ENCODE data around the gene SLC26A6.

The SLC26A6 gene

DNA sequence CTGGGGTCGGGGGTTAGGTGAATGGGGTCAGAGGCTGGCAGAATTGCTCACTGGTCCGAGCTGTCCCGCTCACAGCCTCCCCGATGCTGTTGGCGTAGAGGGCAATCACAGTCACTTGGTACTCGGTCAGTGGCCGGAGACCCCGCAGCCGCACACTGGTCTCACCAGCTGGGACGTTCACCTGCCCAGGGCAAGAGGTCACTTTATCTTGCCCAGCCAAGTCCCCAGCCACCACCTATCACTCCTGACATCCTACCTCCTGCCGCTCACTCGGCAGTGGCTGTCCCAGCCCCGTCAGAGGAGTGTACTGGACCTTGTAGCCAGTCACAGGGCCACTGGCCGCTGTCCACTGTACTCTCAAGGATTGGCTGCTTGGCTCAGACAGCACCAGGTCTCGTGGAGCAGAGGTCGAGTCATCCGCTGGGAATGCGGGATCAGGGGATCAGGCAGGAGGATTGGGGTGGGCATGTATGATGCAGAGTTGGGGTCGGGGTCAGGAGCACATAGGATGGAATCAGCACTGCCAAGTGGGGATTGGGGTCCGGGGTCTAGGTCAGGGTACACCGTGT, 42.7 kb downstream of the SLC26A6 start:
- DNase-seq, result no peak
- intact Hi-C loops (cut with DNase I), result no loop called here

DNA sequence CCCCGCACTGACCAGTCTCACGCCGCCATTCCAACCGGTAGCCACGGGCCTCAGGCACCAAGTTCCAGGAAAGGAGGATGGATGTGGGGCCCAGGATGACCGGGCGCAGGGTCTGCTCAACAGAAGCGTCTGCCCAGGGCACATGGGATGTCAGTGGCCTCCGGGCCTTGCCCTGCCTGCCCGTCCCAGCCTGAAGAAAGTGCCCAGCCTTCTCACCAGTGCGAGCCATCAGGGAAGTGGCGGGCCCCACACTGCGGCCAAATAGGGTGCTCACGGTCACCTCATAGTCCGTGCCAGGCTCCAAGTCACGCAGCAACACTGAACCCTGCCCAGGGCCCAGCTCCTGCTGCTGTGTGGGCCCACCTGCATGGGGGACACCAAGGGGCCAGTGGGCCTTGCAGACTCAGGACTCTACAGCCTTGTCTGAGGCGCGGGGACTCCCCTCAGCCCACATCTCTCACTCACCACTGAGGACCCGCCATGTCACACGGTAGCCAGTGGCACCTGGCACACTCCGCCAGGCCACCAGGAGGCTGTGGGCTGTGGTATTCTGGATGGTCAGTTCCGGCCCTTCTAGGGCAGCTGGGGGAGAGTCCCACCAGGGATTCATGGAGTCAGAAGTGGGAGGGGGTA, 43.3 kb downstream of the SLC26A6 start:
- DNase-seq, result no peak
- intact Hi-C loops (cut with DNase I), result no loop called here

DNA sequence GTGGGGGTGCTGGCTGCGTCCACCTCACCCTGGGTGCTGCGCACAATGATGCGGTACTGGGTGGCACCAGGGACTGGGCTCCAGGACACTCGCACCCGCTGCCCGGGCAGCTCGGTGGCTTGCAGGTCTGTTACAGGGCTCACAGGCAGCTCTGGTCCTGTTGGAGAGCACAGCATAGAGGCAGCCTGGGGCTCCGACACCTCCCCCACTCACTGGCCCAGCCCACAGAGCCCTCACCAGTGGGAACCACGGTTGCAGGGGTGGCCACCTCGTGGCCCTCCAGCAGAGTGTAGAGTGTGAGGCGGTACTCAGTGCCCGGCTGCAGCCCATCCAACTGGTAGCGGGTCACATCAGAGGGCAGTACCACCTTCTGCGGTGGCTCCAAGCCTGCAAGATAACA, 43.8 kb downstream of the SLC26A6 start:
- intact Hi-C loops (cut with DNase I), result no loop called here
- DNase-seq, result no peak

DNA sequence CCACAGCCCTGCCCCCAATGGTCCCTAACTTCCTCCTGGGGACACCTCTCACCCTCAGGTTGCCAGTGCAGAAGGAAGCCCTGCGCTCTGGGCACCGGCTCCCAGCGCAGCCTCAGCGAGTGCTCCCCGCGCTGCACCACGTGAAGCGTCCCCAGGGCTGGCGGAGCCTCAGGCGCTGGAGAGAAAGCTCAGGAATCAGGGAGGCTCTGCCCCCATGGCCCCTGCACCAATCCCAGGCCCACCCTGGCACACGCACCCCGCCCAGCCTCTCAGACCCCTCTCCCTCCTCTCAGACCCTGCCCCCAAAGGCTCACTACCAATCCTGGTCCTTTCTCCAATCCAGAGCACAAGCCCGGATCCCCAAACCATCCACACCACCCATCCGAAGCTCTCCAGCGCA, 47.0 kb downstream of the SLC26A6 start:
- peak in 5 of 42 donors; percentile 12 to 36 (median 18) for DNase-seq
- intact Hi-C loops (cut with DNase I), result no loop called here

DNA sequence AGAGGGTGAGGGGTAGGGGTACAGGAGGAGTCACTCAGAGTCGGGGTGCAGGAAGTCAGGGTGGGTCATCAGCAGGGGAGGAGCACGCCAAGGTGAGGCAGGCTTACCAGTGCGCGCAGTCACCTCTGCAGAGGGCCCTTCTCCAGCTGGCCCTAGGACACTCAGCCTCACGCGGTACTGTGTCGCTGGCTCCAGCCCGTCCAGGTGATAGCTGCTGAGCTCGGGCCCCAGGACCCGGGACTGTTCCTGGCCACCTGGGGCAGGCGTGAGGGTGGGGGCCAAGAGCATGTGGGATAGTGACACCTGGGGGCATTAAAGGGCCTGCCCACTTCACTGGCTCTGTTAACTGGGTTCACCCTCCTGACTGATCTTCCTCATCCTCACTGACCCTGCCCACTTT, 47.6 kb downstream of the SLC26A6 start:
- DNase-seq, result no peak
- intact Hi-C loops (cut with DNase I), result no loop called here

DNA sequence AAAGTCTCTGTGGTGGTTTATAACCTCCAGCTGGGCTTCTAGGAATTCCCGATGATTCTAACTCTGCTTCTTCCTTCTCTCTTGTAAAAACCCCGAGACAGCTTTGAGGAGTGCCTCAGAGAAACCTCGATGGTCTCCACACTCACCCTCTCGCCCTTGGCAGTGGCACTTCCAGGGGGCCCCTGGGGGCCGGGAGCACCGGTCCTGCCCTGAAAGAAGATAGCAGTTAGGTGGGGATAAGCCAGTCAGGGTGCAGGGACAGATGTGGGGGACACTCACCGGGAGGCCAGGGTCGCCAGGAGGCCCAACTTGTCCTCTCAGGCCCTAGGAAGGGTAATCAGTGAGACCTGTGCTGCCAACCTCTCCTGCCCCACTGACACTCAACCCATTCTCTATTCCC, 49.9 kb downstream of the SLC26A6 start:
- intact Hi-C loops (cut with DNase I), result no loop called here
- no peak for DNase-seq

- no peak for DNase-seq
- intact Hi-C loops (cut with DNase I), result no loop called here
Measured at GRCh38 chr3:48584836-48585235, 50.4 kb downstream of the SLC26A6 start.

DNA sequence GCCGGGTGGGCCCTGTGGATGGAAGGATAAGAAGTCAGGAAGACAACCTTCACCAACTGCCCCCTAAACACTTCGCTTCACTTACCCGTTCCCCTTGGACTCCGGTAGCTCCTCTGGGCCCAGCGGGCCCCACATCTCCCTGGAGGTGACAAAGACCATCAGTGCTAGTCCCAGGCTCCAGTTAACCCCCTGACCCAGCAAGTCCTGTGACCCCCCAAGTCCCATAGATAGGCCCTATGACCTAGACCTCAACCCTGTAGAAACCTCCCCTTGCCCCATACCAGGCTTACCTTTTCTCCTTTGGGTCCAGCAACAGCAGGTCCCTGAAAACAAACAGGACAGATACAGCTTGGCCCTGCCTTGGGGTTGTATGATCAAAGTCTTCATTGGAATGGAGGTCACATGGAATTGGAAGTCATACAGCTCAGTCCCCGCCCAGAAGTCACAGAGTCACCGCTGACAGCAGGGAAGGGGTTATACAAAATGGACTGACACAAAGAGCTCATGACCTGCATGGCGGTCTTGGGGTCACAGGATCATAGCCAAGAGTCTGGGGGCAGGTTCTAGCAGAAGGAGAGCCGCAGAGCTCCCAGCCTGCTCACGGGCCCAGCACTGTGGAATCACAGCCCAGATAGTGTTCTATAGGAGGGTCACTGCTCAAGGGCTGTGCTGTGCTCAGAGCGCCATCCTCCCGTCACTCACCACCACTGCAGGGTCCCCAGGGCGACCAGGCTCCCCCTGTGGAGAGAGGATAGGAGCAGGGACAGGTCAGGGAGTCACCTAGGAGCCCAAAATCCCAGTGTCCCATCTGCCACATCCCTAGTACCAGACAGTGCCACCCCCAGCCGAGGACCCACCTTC, 53.4 kb downstream of the SLC26A6 start:
- no peak for DNase-seq
- intact Hi-C loops (cut with DNase I), result no loop called here

GRCh38 chr3:48576647-48577046, 58.6 kb downstream of the SLC26A6 start:
- intact Hi-C loops (cut with DNase I), result no loop called here
- no peak for DNase-seq

All from head of caudate nucleus (tissue), 42 donors.